AG09319 (cell line): ENCODE data around the gene CGGBP1.

Experiments used
- DNase-seq: peaks from one replicate; pipeline ENCODE4 v3.0.0-alpha.2; 2010; ENCODE audit warnings: low read depth; ENCODE audit errors: extremely low read depth
- CTCF ChIP-seq: IDR thresholded peaks from 2 replicates; pipeline ENCODE4 v1.5.1; 2011; ENCODE audit warnings: low read depth, mild to moderate bottlenecking, inconsistent platforms, low read length, moderate library complexity

The CGGBP1 gene

GRCh38 chr3:88036221-88036620 is 22.6 kb downstream of the CGGBP1 start:
- TF ChIP-seq CTCF = no peak
- DNase-seq = no peak

- DNase-seq = no peak
- no peak for TF ChIP-seq CTCF
These were observed 24.1 kb downstream of the CGGBP1 start for GRCh38 chr3:88034491-88035275.

GRCh38 chr3:88033808-88034207 is 25.0 kb downstream of the CGGBP1 start:
- no peak for TF ChIP-seq CTCF
- no peak for DNase-seq

- DNase-seq = no peak
- TF ChIP-seq CTCF = no peak
These were observed 25.7 kb downstream of the CGGBP1 start for GRCh38 chr3:88033079-88033478.

- no peak for TF ChIP-seq CTCF
- DNase-seq = no peak
These were observed 26.6 kb downstream of the CGGBP1 start for GRCh38 chr3:88032245-88032644.

GRCh38 chr3:88031642-88032077 is 27.1 kb downstream of the CGGBP1 start:
- no peak for TF ChIP-seq CTCF
- DNase-seq = no peak

GRCh38 chr3:88030210-88030609 is 28.6 kb downstream of the CGGBP1 start:
- no peak for DNase-seq

More at GRCh38 chr3:88030210-88030609, 28.6 kb downstream of the CGGBP1 start:
- TF ChIP-seq CTCF = no peak
